Measurements from ENCODE around the gene XPO1. TPM values are rescaled to one million over a fixed set of nuclear protein-coding genes. Genes with fewer than 3 reads are reported as not detected.
"Not testable (repeated sequence)": the region's sequence is repeated elsewhere in the genome, so short reads cannot be mapped to it uniquely, and the experiment has no call there.

Gene XPO1, protein sequence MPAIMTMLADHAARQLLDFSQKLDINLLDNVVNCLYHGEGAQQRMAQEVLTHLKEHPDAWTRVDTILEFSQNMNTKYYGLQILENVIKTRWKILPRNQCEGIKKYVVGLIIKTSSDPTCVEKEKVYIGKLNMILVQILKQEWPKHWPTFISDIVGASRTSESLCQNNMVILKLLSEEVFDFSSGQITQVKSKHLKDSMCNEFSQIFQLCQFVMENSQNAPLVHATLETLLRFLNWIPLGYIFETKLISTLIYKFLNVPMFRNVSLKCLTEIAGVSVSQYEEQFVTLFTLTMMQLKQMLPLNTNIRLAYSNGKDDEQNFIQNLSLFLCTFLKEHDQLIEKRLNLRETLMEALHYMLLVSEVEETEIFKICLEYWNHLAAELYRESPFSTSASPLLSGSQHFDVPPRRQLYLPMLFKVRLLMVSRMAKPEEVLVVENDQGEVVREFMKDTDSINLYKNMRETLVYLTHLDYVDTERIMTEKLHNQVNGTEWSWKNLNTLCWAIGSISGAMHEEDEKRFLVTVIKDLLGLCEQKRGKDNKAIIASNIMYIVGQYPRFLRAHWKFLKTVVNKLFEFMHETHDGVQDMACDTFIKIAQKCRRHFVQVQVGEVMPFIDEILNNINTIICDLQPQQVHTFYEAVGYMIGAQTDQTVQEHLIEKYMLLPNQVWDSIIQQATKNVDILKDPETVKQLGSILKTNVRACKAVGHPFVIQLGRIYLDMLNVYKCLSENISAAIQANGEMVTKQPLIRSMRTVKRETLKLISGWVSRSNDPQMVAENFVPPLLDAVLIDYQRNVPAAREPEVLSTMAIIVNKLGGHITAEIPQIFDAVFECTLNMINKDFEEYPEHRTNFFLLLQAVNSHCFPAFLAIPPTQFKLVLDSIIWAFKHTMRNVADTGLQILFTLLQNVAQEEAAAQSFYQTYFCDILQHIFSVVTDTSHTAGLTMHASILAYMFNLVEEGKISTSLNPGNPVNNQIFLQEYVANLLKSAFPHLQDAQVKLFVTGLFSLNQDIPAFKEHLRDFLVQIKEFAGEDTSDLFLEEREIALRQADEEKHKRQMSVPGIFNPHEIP (N-terminal part only)
- 10 to 100 TPM; 70.9 to 75.2 TPM for total RNA-seq
- long read RNA-seq, full-length matches to known transcripts, result 24 of 40 reads
- long read RNA-seq, partial matches to known transcripts, result 8 of 40 reads
- long read RNA-seq, other reads (novel, unspliced or antisense), result 8 of 40 reads

- peak; percentile 99 for DNase-seq
- ATAC-seq, result peak; percentile 94 to 96
- intact Hi-C loops (cut with DNase I), result loop anchor here (5.0 kb wide), 2 partner anchors 66 to 224 kb away; partner anchors contain the start of gene USP34 (in 1 of the 2)
Observed at GRCh38 chr2:61538200-61538919, at the start of gene XPO1. Gene XPO1 (minus strand): TSS chr2:61538356. CDS start chr2:61533897, 4,459 bp downstream.

- intact Hi-C loops (cut with DNase I); DNase-seq; ATAC-seq: not testable (repeated sequence)
Observed at GRCh38 chr2:61586928-61587327, 48.8 kb upstream of the XPO1 start.

GRCh38 chr2:61585383-61585782 is 47.2 kb upstream of the XPO1 start:
- ATAC-seq (peak; percentile 21 to 50), DNase-seq (no peak)
- intact Hi-C loops (cut with DNase I), result no loop called here

DNA sequence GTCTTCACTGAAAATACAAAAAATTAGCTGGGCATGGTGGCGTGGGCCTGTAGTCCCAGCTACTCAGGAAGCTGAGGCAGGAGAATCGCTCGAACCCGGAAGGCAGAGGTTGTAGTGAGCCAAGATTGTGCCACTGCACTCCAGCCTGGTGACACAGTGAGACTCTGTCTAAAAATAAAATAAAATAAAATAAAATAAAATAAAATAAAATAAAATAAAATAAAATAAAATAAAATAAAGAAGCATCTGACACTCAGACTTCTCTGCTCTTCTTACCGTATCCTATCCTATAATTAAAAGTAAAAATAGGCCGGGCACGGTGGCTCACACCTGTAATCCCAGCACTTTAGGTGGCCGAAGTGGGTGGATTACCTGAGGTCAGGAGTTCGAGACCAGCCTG is 46.2 kb upstream of the XPO1 start:
- DNase-seq; intact Hi-C loops (cut with DNase I); ATAC-seq: not testable (repeated sequence)

GRCh38 chr2:61582165-61582564 is 44.0 kb upstream of the XPO1 start:
- ATAC-seq, result no peak
- intact Hi-C loops (cut with DNase I), result no loop called here

DNA sequence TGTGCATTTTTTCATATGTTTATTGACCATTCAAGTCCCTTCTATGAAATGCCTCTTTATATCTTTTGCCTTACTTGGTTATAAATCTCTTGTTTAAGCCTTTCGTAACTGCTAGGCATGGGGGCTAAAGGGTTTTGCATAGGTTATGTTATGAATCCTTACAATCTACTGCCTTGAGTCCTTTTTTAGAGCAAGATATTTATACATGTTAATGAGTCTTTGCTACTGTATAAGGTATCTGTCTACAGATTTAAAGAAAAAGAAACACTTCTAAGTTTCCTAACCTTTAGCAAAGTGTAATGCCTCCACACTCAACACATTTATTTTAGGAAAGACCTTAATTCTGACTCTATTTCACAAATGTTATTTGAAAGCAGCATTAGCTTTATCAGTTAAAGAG is 43.6 kb upstream of the XPO1 start:
- DNase-seq, result no peak
- ATAC-seq, result no peak
- intact Hi-C loops (cut with DNase I), result no loop called here

More at GRCh38 chr2:61582165-61582564, 44.0 kb upstream of the XPO1 start:
- DNase-seq, result no peak

DNA sequence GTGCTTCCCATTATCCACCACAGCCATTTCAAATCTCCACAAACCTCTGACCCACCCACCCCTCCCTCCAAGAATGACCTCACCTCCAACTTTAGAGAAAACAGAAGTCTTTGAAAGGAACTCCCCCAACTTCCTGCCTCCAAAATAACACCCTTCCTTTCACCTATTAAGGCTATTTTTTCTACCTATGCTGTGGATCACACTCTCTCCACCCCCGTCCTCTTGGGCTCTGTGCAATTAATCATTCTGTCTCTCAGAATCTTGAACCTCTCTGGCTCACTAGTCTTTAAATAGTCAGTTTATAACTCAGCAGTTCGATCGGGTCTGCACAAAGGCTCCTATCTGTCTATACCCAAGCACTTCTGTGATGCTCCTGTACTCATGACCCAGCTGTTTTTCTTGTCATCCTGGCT is 37.3 kb upstream of the XPO1 start:
- ATAC-seq, result no peak
- intact Hi-C loops (cut with DNase I), result no loop called here
- no peak for DNase-seq

DNA sequence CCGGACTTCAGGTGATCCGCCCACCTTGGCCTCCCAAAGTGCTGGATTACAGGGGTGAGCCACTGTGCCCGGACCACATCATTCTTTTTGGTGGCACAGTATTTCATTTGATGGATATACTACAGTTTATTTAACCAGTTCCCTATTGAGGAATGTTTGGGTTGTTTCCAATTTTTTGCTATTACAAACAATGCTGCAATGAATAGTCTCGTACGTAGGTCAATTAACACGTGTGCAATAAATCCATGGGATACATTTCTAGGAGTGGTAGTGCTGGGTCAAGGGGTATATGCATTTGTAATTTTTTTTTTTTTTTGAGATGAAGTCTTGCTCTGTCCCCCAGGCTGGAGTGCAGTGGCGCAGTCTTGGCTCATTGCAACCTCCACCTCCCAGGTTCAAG is 28.4 kb upstream of the XPO1 start:
- intact Hi-C loops (cut with DNase I), result no loop called here
- DNase-seq, result no peak
- ATAC-seq, result no peak

GRCh38 chr2:61562615-61563014 is 24.5 kb upstream of the XPO1 start:
- ATAC-seq, result no peak
- intact Hi-C loops (cut with DNase I), result no loop called here
- DNase-seq, result no peak

DNA sequence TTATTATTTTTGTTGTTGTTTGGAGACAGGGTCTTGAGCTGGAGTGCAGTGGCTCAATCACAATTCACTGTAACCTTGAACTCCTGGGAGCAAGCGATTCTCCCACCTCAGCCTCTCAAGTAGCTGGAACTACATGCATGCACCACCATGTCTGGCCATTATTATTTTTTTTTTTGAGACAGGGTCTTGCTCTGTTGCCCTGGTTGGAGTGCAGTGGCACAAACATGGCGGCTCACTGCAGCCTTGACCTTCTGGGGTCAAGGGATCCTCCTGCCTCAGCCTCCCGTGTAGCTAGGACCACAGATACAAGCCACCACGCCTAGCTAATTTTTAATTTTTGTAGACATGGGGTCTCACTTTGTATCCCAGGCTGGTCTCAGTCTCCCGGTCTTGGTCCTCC is 20.0 kb upstream of the XPO1 start:
- no peak for DNase-seq
- no peak for ATAC-seq
- intact Hi-C loops (cut with DNase I), result no loop called here

GRCh38 chr2:61557381-61557780 is 19.2 kb upstream of the XPO1 start:
- intact Hi-C loops (cut with DNase I), result no loop called here
- ATAC-seq, result no peak

DNA sequence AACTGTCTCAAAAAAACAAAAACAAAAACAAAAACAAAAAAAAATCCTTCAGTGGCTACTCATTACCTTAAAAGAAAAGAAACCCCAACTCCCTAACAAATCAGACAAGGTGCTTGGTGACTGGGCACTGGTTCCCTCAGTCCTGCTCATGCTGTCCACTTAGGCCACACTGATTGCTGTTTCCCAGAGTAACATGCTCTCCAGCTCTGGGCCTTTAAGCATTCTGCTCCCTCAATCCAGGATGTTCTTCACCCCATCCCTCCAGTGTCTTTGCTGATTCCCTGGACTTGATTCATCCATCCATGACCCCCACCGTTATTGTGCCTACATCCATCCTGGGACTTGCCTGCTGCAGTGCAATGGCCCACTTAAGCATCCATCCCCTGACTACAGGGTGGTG is 16.4 kb upstream of the XPO1 start:
- ATAC-seq (no peak), DNase-seq (no peak)
- intact Hi-C loops (cut with DNase I), result no loop called here

More at GRCh38 chr2:61557381-61557780, 19.2 kb upstream of the XPO1 start:
- no peak for DNase-seq

DNA sequence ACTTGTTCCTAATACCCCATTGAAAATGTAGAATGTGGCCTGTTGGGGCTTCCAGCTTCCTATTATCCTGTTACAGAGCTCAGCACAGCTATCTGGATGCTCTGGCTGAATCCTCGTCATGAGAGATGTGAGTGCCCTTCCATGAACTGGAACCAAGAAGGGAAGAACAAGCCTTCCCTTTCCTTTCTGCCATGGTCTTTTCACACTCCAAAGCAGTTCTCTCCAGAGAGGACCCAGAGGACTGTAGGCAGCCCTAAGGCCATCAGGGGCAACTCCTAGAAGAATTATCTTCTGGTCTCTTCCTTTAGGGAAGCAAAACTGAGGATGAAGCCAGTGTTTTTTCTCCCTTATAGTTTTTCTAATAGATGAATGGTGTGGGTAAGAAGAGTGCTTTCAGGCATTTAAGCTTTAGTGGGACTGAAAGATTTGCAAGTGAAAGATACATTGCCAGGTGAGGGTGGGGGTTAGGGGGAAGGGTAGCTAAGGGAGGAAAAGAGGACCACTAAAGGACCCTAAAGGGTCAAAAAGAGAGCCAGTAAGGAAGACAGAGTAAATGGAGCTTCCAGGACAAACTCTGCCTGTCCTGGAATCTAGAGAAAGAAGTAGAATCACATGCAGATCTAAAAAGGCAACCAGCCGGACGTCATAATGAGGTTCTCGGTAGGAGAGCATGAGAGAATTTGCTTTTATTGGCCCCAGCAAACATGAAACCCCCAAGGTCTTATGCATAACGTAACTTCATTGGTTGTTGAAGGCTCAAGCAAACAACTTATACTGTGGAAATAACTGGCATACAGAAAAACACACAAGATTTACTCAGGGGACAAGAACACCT is 12.4 kb upstream of the XPO1 start:
- DNase-seq, result no peak
- intact Hi-C loops (cut with DNase I), result no loop called here
- no peak for ATAC-seq

DNA sequence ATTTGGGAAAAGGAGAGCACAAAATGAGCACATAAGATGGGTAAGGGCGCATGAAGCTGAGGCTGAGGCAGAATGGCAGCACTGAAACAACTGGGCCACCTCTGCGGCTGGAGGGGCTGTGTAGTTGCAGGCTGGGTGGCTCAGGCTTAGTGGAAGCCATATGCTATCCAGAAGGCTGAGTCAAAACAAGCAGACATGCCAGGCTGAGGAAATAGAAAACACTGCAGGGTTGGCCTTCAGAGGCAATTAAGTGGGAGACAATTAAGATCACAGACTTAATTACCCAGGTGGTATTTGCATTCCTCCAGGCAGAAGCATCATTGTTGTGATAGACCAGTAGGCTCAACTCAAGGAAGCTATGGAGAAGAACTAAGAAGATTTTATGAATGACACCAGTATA is 11.4 kb upstream of the XPO1 start:
- ATAC-seq (no peak), DNase-seq (no peak)
- intact Hi-C loops (cut with DNase I), result no loop called here

GRCh38 chr2:61543062-61543461 is 4.9 kb upstream of the XPO1 start:
- intact Hi-C loops (cut with DNase I), result no loop called here
- no peak for DNase-seq
- no peak for ATAC-seq

DNA sequence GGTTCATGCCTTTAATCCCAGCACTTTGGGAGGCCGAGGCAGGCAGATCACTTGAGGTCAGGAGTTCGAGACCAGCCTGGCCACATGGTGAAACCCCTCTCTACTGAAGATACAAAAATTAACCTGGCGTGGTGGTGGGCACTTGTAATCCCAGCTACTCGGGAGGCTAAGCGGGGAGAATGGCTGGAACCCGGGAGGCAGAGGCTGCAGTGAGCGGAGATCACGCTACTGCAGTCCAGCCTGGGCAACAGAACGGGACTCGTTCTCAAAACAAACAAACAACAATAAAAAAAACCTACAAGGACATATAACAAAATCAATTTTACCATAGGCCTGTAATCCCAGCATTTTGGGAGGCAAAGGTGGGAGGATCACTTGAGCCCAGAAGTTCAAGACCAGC is 2.0 kb upstream of the XPO1 start:
- not testable (repeated sequence) for ATAC-seq, DNase-seq

DNA sequence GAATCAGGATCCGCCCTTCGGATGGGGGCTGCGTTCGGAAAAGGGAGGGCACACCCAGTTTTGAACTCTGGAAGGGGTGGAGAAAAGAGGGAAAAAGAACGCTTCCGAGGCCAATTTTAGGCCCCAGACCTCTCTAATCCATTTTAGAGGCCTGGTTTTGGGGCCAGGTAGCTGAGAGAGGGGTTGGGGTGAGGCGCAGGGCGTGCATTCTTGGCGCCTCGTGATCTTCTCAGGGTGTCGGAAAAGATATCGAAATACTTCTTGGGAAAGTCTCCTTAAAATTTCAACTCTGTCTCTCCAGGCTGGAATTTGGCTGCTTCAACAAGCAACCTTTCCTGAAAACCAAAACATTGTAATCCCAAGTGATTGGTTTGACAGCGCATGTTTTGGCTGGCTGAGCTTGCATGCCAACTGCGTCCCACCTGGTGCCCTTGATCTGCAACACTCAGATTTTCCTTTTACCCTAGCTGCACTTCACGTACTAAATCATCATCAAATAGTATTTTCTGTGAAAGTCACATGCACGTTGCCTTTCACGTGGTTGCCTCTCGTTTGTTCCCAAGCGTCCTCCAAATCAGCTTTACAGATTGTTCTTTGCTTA is 864 bp upstream of the XPO1 start:
- ATAC-seq (no peak), DNase-seq (no peak)
- intact Hi-C loops (cut with DNase I), result loop anchor here (5.0 kb wide), 2 partner anchors 67 to 223 kb away; partner anchors contain the start of gene USP34 (in 1 of the 2)

More for the DNA sequence above, 2.0 kb upstream of the XPO1 start:
- intact Hi-C loops (cut with DNase I), result not testable (repeated sequence)

DNA sequence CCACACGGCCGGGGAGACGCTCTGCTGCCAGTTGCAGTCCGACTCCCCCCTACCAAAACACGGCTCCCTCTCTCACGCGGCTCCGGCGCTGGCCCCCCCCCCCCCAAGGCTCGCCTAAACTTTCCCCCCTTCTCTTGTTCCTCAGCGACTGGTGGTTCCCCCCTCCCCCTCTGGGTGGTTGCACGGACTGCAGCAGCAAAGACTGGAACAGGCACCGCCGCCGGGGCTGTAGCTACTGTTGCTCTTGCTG is 281 bp downstream of the XPO1 start:
- DNase-seq, result no peak
- no peak for ATAC-seq
- intact Hi-C loops (cut with DNase I), result loop anchor here (2.0 to 5.0 kb wide), 4 partner anchors 66 to 227 kb away; partner anchors contain the start of gene USP34 (in 1 of the 2)

Data from left cardiac atrium (tissue), 4 donors.